GM23338 (cell line): ENCODE results near the gene SUSD4. TPM values are rescaled to one million over a fixed set of nuclear protein-coding genes. Genes with fewer than 3 reads are reported as not detected.

Experiments
- ATAC-seq: fragments of 200-7000 bp; cut with Tn5 transposase; 3 replicates; pipeline ENCODE4 v1.9.1; 2020
- DNase-seq: peaks from one replicate; pipeline ENCODE4 v3.0.0-alpha.2; 2015; ENCODE audit warnings: low spot score
- H2AFZ ChIP-seq: fragments of 200-600 bp; sonication (generic); 2 replicates; pipeline ENCODE4 v1.8.0; 2016; ENCODE audit warnings: antibody characterized with exemption, mild to moderate bottlenecking, moderate library complexity
- H3F3A ChIP-seq: fragments of 200-600 bp; sonication (generic); replicated peaks from 2 replicates; pipeline ENCODE4 v1.8.0; 2017; ENCODE audit warnings: antibody characterized with exemption, mixed run types, low read depth
- H3K27ac ChIP-seq: fragments of 200-600 bp; sonication (generic); 2 replicates; pipeline ENCODE4 v1.6.1; 2016; ENCODE audit warnings: low read depth
- H3K27me3 ChIP-seq: fragments of 200-600 bp; sonication (generic); 2 replicates; pipeline ENCODE4 v1.8.0; 2016; ENCODE audit warnings: mild to moderate bottlenecking, mixed run types, moderate library complexity; ENCODE audit not compliant: insufficient read depth
- H3K36me3 ChIP-seq: fragments of 200-600 bp; sonication (generic); 2 replicates; pipeline ENCODE4 v1.8.0; 2016; ENCODE audit warnings: mild to moderate bottlenecking; ENCODE audit not compliant: insufficient read depth
- H3K4me1 ChIP-seq: fragments of 200-600 bp; sonication (generic); 2 replicates; pipeline ENCODE4 v1.8.0; 2016; ENCODE audit warnings: mild to moderate bottlenecking, moderate library complexity; ENCODE audit not compliant: insufficient read depth
- H3K4me2 ChIP-seq: fragments of 200-600 bp; sonication (generic); 2 replicates; pipeline ENCODE4 v1.7.1; 2017; ENCODE audit warnings: mixed run types
- H3K4me3 ChIP-seq: fragments of 200-600 bp; sonication (generic); 2 replicates; pipeline ENCODE4 v1.6.1; 2016; ENCODE audit warnings: mixed run types
- H3K79me2 ChIP-seq: fragments of 200-600 bp; sonication (generic); replicated peaks from 2 replicates; pipeline ENCODE4 v1.8.0; 2017; ENCODE audit warnings: mild to moderate bottlenecking; ENCODE audit not compliant: insufficient read depth
- H3K9me2 ChIP-seq: fragments of 200-600 bp; sonication (generic); 2 replicates; pipeline ENCODE4 v1.8.0; 2017; ENCODE audit not compliant: insufficient read depth
- H4K20me1 ChIP-seq: fragments of 200-600 bp; sonication (generic); replicated peaks from 2 replicates; pipeline ENCODE4 v1.8.0; 2017; ENCODE audit warnings: mild to moderate bottlenecking; ENCODE audit not compliant: insufficient read depth
- H3K27ac Mint-ChIP-seq: 2 replicates; pipeline ENCODE4 v1.8.0; 2020; ENCODE audit warnings: inconsistent platforms, mild to moderate bottlenecking, moderate library complexity, mixed read lengths
- H3K27me3 Mint-ChIP-seq: 3 replicates; pipeline ENCODE4 v1.8.0; 2022; ENCODE audit warnings: low read depth, mild to moderate bottlenecking, moderate library complexity, mixed read lengths, inconsistent platforms; ENCODE audit not compliant: insufficient read depth, poor library complexity
- H3K36me3 Mint-ChIP-seq: 3 replicates; pipeline ENCODE4 v1.8.0; 2021; ENCODE audit warnings: low read depth, mild to moderate bottlenecking, inconsistent platforms, moderate library complexity, mixed read lengths
- H3K4me1 Mint-ChIP-seq: 3 replicates; pipeline ENCODE4 v1.8.0; 2020; ENCODE audit warnings: mild to moderate bottlenecking, inconsistent platforms, mixed read lengths
- H3K4me3 Mint-ChIP-seq: 3 replicates; pipeline ENCODE4 v1.8.0; 2021; ENCODE audit warnings: moderate library complexity, mild to moderate bottlenecking, inconsistent platforms, mixed read lengths
- H3K9me3 Mint-ChIP-seq: 3 replicates; pipeline ENCODE4 v1.8.0; 2020; ENCODE audit warnings: moderate library complexity, mild to moderate bottlenecking, inconsistent platforms, mixed read lengths
- CREB1 ChIP-seq: fragments of 250-450 bp; sonication (Bioruptor Pico); IDR thresholded peaks from 2 replicates; pipeline ENCODE4 v1.5.0; 2020; ENCODE audit warnings: low read depth, mild to moderate bottlenecking, moderate library complexity
- EZH2 ChIP-seq: fragments of 200-600 bp; sonication (generic); IDR thresholded peaks from one replicate; pipeline ENCODE4 v1.8.0; 2017; ENCODE audit warnings: antibody characterized with exemption, mild to moderate bottlenecking, low read depth; ENCODE audit not compliant: unreplicated experiment
- NANOG ChIP-seq: IDR thresholded peaks from 2 replicates; pipeline ENCODE4 v1.6.1; 2016; ENCODE audit warnings: antibody characterized with exemption, borderline replicate concordance
- POLR2AphosphoS5 ChIP-seq: IDR thresholded peaks from 2 replicates; pipeline ENCODE4 v1.6.1; 2016; ENCODE audit warnings: antibody characterized with exemption, low read depth
- STAT1 ChIP-seq: IDR thresholded peaks from one replicate; pipeline ENCODE4 v1.6.1; 2016; ENCODE audit warnings: antibody characterized with exemption; ENCODE audit not compliant: unreplicated experiment
- ZNF114 ChIP-seq: fragments of 250-450 bp; sonication (Bioruptor Pico); IDR thresholded peaks from 2 replicates; pipeline ENCODE4 v1.5.0; 2020; ENCODE audit warnings: mild to moderate bottlenecking, moderate library complexity
- ZNF331 ChIP-seq: fragments of 250-450 bp; sonication (Bioruptor Pico); IDR thresholded peaks from 2 replicates; pipeline ENCODE4 v1.5.0; 2020; ENCODE audit warnings: low read depth, mild to moderate bottlenecking, moderate library complexity
- polyA plus RNA-seq: library from polyadenylated mRNA; unstranded; fragments of >200 nt; fragmentation: Nextera tagmentation; extraction: Ambion mirVana; gene quantifications from 2 replicates; pipeline ENCODE4 v1.2.1, GENCODE V29; 2016
- total RNA-seq: library from RNA; depleted of rRNA; stranded (reverse); fragments of >200 nt; shearing (Covaris generic); gene quantifications from 2 replicates; pipeline ENCODE4 v1.2.3, GENCODE V29; 2014
- TF ChIP-seq, protein P1 (sequence below): IDR thresholded peaks from one replicate; pipeline ENCODE4 v1.6.1; 2018; ENCODE audit warnings: antibody characterized with exemption; ENCODE audit not compliant: unreplicated experiment
- TF ChIP-seq, protein P2 (sequence below): fragments of 250-450 bp; sonication (Bioruptor Pico); IDR thresholded peaks from 2 replicates; pipeline ENCODE4 v1.5.0; 2020; ENCODE audit warnings: mild to moderate bottlenecking, moderate library complexity

The SUSD4 gene
- total and polyA plus RNA-seq, 2 experiments from 2014 or later: 2.3 to 3.6 TPM

DNA sequence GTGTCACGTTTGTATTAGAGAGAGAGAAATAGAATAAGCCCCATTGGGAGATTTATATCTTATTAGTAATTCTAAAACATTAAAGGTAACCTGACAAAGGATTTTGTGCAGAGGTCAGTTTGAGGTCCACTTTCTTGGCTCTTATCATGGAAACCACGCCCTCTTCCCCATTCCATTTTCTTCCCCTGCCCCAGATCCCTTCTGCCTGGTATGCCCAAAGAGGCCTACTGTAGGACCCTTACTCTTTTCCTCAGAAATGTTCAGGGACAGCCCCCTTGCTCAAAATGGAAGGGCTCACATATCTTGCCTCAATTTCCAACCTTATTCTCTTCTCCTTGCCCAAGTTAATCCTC is 38.8 kb upstream of the SUSD4 start:
- Mint-ChIP-seq H3K27me3 (peaks cover 2% of the 10 kb centered on the region), H3K27ac (no peak overlapping the region), H3K4me1 (peaks cover 5% of the 10 kb centered on the region; the same call in 1 of the 3 replicates), H3K36me3 (peaks cover 5% of the 10 kb centered on the region; the same call in 2 of the 3 replicates), H3K9me3 (peaks cover 3% of the 10 kb centered on the region; the same call in 2 of the 3 replicates), H3K4me3 (no peak overlapping the region)
- DNase-seq (no peak), ATAC-seq (no peak)
- Histone ChIP-seq H3K36me3 (no peaks in the 10 kb centered on the region), H3K79me2 (no peaks in the 10 kb centered on the region), H4K20me1 (no peaks in the 10 kb centered on the region), H2AFZ (no peak overlapping the region), H3F3A (no peaks in the 10 kb centered on the region), H3K27me3 (no peaks in the 10 kb centered on the region), H3K4me2 (no peak overlapping the region), H3K27ac (no peak overlapping the region), H3K9me2 (peaks cover 5% of the 10 kb centered on the region), H3K4me3 (no peak overlapping the region), H3K4me1 (no peaks in the 10 kb centered on the region)
- TF ChIP-seq EZH2 (no peak), ZNF331 (CRISPR knock-in tag) (no peak), ZNF114 (CRISPR knock-in tag) (no peak), POLR2AphosphoS5 (no peak), STAT1 (no peak), CREB1 (CRISPR knock-in tag) (no peak), NANOG (no peak)
- TF ChIP-seq, protein P1, sequence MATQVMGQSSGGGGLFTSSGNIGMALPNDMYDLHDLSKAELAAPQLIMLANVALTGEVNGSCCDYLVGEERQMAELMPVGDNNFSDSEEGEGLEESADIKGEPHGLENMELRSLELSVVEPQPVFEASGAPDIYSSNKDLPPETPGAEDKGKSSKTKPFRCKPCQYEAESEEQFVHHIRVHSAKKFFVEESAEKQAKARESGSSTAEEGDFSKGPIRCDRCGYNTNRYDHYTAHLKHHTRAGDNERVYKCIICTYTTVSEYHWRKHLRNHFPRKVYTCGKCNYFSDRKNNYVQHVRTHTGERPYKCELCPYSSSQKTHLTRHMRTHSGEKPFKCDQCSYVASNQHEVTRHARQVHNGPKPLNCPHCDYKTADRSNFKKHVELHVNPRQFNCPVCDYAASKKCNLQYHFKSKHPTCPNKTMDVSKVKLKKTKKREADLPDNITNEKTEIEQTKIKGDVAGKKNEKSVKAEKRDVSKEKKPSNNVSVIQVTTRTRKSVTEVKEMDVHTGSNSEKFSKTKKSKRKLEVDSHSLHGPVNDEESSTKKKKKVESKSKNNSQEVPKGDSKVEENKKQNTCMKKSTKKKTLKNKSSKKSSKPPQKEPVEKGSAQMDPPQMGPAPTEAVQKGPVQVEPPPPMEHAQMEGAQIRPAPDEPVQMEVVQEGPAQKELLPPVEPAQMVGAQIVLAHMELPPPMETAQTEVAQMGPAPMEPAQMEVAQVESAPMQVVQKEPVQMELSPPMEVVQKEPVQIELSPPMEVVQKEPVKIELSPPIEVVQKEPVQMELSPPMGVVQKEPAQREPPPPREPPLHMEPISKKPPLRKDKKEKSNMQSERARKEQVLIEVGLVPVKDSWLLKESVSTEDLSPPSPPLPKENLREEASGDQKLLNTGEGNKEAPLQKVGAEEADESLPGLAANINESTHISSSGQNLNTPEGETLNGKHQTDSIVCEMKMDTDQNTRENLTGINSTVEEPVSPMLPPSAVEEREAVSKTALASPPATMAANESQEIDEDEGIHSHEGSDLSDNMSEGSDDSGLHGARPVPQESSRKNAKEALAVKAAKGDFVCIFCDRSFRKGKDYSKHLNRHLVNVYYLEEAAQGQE: no peak
- TF ChIP-seq, protein P2, sequence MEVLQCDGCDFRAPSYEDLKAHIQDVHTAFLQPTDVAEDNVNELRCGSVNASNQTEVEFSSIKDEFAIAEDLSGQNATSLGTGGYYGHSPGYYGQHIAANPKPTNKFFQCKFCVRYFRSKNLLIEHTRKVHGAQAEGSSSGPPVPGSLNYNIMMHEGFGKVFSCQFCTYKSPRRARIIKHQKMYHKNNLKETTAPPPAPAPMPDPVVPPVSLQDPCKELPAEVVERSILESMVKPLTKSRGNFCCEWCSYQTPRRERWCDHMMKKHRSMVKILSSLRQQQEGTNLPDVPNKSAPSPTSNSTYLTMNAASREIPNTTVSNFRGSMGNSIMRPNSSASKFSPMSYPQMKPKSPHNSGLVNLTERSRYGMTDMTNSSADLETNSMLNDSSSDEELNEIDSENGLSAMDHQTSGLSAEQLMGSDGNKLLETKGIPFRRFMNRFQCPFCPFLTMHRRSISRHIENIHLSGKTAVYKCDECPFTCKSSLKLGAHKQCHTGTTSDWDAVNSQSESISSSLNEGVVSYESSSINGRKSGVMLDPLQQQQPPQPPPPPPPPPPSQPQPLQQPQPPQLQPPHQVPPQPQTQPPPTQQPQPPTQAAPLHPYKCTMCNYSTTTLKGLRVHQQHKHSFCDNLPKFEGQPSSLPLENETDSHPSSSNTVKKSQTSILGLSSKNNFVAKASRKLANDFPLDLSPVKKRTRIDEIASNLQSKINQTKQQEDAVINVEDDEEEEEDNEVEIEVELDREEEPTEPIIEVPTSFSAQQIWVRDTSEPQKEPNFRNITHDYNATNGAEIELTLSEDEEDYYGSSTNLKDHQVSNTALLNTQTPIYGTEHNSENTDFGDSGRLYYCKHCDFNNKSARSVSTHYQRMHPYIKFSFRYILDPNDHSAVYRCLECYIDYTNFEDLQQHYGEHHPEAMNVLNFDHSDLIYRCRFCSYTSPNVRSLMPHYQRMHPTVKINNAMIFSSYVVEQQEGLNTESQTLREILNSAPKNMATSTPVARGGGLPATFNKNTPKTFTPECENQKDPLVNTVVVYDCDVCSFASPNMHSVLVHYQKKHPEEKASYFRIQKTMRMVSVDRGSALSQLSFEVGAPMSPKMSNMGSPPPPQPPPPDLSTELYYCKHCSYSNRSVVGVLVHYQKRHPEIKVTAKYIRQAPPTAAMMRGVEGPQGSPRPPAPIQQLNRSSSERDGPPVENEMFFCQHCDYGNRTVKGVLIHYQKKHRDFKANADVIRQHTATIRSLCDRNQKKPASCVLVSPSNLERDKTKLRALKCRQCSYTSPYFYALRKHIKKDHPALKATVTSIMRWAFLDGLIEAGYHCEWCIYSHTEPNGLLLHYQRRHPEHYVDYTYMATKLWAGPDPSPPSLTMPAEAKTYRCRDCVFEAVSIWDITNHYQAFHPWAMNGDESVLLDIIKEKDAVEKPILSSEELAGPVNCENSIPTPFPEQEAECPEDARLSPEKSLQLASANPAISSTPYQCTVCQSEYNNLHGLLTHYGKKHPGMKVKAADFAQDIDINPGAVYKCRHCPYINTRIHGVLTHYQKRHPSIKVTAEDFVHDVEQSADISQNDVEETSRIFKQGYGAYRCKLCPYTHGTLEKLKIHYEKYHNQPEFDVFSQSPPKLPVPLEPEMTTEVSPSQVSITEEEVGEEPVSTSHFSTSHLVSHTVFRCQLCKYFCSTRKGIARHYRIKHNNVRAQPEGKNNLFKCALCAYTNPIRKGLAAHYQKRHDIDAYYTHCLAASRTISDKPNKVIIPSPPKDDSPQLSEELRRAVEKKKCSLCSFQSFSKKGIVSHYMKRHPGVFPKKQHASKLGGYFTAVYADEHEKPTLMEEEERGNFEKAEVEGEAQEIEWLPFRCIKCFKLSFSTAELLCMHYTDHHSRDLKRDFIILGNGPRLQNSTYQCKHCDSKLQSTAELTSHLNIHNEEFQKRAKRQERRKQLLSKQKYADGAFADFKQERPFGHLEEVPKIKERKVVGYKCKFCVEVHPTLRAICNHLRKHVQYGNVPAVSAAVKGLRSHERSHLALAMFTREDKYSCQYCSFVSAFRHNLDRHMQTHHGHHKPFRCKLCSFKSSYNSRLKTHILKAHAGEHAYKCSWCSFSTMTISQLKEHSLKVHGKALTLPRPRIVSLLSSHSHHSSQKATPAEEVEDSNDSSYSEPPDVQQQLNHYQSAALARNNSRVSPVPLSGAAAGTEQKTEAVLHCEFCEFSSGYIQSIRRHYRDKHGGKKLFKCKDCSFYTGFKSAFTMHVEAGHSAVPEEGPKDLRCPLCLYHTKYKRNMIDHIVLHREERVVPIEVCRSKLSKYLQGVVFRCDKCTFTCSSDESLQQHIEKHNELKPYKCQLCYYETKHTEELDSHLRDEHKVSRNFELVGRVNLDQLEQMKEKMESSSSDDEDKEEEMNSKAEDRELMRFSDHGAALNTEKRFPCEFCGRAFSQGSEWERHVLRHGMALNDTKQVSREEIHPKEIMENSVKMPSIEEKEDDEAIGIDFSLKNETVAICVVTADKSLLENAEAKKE (CRISPR knock-in tag): no peak
